Measurements from ENCODE around the gene RINT1. TPM values are rescaled to one million over a fixed set of nuclear protein-coding genes. Genes with fewer than 3 reads are reported as not detected.
A peak's percentile ranks its signal among the peaks of the same experiment; 100 is the strongest.

Gene RINT1
- total RNA-seq: 10 to 100 TPM; 12.6 to 17.4 TPM

GRCh38 chr7:105531792-105532671 lies at the start of gene RINT1:
TSS of gene RINT1 (plus strand) at chr7:105532201. CDS start at chr7:105532316, 115 bp downstream.
- intact Hi-C loops (cut with DNase I): no loop called here
- Histone ChIP-seq H3K4me1 (replicated peaks) (peaks cover 8% of the 10 kb centered on the region), H3K4me3 (peak within 1 kb of the TSS; percentile 56 to 62), H3K27ac (peak within 1 kb of the TSS; percentile 64 to 70), H3K27me3 (replicated peaks; ENCODE audit: insufficient read depth) (no peaks in the 10 kb centered on the region), H3K36me3 (no peaks in the 10 kb centered on the region), H3K9me3 (no peaks in the 10 kb centered on the region)
- WGBS: 2% methylated on average over 42 of the region's 42 CpGs
- peak; percentile 86 for DNase-seq (ENCODE audit: low spot score)
- TF ChIP-seq POLR2A (IDR thresholded peaks at IDR 0.05): peak; percentile 80
- peak; percentile 93 for TF ChIP-seq POLR2AphosphoS5 (IDR thresholded peaks at IDR 0.05)
- TF ChIP-seq, protein P1, sequence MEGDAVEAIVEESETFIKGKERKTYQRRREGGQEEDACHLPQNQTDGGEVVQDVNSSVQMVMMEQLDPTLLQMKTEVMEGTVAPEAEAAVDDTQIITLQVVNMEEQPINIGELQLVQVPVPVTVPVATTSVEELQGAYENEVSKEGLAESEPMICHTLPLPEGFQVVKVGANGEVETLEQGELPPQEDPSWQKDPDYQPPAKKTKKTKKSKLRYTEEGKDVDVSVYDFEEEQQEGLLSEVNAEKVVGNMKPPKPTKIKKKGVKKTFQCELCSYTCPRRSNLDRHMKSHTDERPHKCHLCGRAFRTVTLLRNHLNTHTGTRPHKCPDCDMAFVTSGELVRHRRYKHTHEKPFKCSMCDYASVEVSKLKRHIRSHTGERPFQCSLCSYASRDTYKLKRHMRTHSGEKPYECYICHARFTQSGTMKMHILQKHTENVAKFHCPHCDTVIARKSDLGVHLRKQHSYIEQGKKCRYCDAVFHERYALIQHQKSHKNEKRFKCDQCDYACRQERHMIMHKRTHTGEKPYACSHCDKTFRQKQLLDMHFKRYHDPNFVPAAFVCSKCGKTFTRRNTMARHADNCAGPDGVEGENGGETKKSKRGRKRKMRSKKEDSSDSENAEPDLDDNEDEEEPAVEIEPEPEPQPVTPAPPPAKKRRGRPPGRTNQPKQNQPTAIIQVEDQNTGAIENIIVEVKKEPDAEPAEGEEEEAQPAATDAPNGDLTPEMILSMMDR (IDR thresholded peaks at IDR 0.05): peak in 3 of 4 experiments; percentile 66 to 70 (median 67)

GRCh38 chr7:105487579-105488571 lies 44.1 kb upstream of the RINT1 start:
- Histone ChIP-seq H3K9me3 (no peaks in the 10 kb centered on the region), H3K4me3 (no peak overlapping the region), H3K4me1 (replicated peaks) (no peaks in the 10 kb centered on the region), H3K27me3 (replicated peaks; ENCODE audit: insufficient read depth) (no peaks in the 10 kb centered on the region), H3K36me3 (no peaks in the 10 kb centered on the region), H3K27ac (peak overlapping the region; percentile 6 to 34)
- intact Hi-C loops (cut with DNase I): no loop called here
- TF ChIP-seq POLR2A (IDR thresholded peaks at IDR 0.05): no peak
- TF ChIP-seq, protein P1 (IDR thresholded peaks at IDR 0.05): peak in 3 of 4 experiments; percentile 42 to 72 (median 63)
- TF ChIP-seq POLR2AphosphoS5 (IDR thresholded peaks at IDR 0.05): peak; percentile 54
- 33% methylated on average over 6 of the region's 6 CpGs for WGBS
- DNase-seq (ENCODE audit: low spot score): peak; percentile 21

- Histone ChIP-seq H3K4me1 (replicated peaks) (no peaks in the 10 kb centered on the region), H3K36me3 (no peaks in the 10 kb centered on the region), H3K27me3 (replicated peaks; ENCODE audit: insufficient read depth) (no peaks in the 10 kb centered on the region), H3K9me3 (no peaks in the 10 kb centered on the region), H3K4me3 (no peak overlapping the region), H3K27ac (peak overlapping the region in 1 of 2 donors; percentile 5)
- intact Hi-C loops (cut with DNase I): no loop called here
- WGBS: 45% methylated on average over 3 of the region's 3 CpGs
- no peak for DNase-seq (ENCODE audit: low spot score)
- peak; percentile 50 for TF ChIP-seq POLR2AphosphoS5 (IDR thresholded peaks at IDR 0.05)
- TF ChIP-seq, protein P1 (IDR thresholded peaks at IDR 0.05): no peak
Measured at GRCh38 chr7:105489409-105489808, 42.6 kb upstream of the RINT1 start.

- H3K27ac ChIP-seq: no peak overlapping the region
- no peaks in the 10 kb centered on the region for H3K4me1 ChIP-seq (replicated peaks)
- no peaks in the 10 kb centered on the region for H3K9me3 ChIP-seq
- no peaks in the 10 kb centered on the region for H3K36me3 ChIP-seq
- TF ChIP-seq POLR2AphosphoS5 (IDR thresholded peaks at IDR 0.05) (no peak), POLR2A (IDR thresholded peaks at IDR 0.05) (no peak)
- TF ChIP-seq, protein P1 (IDR thresholded peaks at IDR 0.05): no peak
- 39% methylated on average over 7 of the region's 7 CpGs for WGBS
- DNase-seq (ENCODE audit: low spot score): no peak
- no peak overlapping the region for H3K4me3 ChIP-seq
- no peaks in the 10 kb centered on the region for H3K27me3 ChIP-seq (replicated peaks; ENCODE audit: insufficient read depth)
- intact Hi-C loops (cut with DNase I): no loop called here
Measured at GRCh38 chr7:105493196-105493922, 38.6 kb upstream of the RINT1 start.
